Activated CD8-positive, alpha-beta memory T cell treated with anti-CD3 and anti-CD28 coated beads, Interleukin-2, amount 50 U/mL, for 4 hours (primary cell): ENCODE measurements around the gene IL31.
"Not testable (repeated sequence)": the region's sequence is repeated elsewhere in the genome, so short reads cannot be mapped to it uniquely, and the experiment has no call there.

ENCODE experiments used
- DNase-seq: peaks from one replicate; pipeline ENCODE4 v3.0.0-alpha.2; 2020

IL31 gene

GRCh38 chr12:122174155-122174845 is at the start of gene IL31:
IL31 (minus strand) TSS chr12:122174221; CDS start chr12:122174172, 49 bp downstream.
- no peak for DNase-seq

- no peak for DNase-seq
Observed at GRCh38 chr12:122216445-122216844, 42.4 kb upstream of the IL31 start.

GRCh38 chr12:122215771-122216170 is 41.8 kb upstream of the IL31 start:
- DNase-seq: no peak

- no peak for DNase-seq
Observed at GRCh38 chr12:122208073-122208820, 34.2 kb upstream of the IL31 start.

GRCh38 chr12:122207391-122207790 is 33.4 kb upstream of the IL31 start:
- DNase-seq: no peak

GRCh38 chr12:122206976-122207375 is 33.0 kb upstream of the IL31 start:
- DNase-seq: no peak

- DNase-seq: no peak
Observed at GRCh38 chr12:122206111-122206881, 32.3 kb upstream of the IL31 start.

GRCh38 chr12:122205053-122205925 is 31.3 kb upstream of the IL31 start:
- no peak for DNase-seq

- DNase-seq: peak; percentile 43
Observed at GRCh38 chr12:122204167-122205052, 30.4 kb upstream of the IL31 start.

- DNase-seq: peak; percentile 72
Observed at GRCh38 chr12:122203301-122204166, 29.5 kb upstream of the IL31 start, which contains the start of gene B3GNT4. B3GNT4 (plus strand) TSS chr12:122203709; CDS start chr12:122204619, 910 bp downstream.

GRCh38 chr12:122202811-122203210 is 28.8 kb upstream of the IL31 start:
- not testable (repeated sequence) for DNase-seq

GRCh38 chr12:122202017-122202416 is 28.0 kb upstream of the IL31 start:
- DNase-seq: no peak

GRCh38 chr12:122201381-122201780 is 27.4 kb upstream of the IL31 start:
- no peak for DNase-seq

GRCh38 chr12:122200541-122201175 is 26.6 kb upstream of the IL31 start:
- no peak for DNase-seq

- no peak for DNase-seq
Observed at GRCh38 chr12:122199484-122200355, 25.7 kb upstream of the IL31 start.

- no peak for DNase-seq
Observed at GRCh38 chr12:122197612-122197966, 23.6 kb upstream of the IL31 start.

GRCh38 chr12:122195405-122195804 is 21.4 kb upstream of the IL31 start:
- no peak for DNase-seq

- DNase-seq: no peak
Observed at GRCh38 chr12:122194804-122195203, 20.8 kb upstream of the IL31 start.

GRCh38 chr12:122192441-122192840 is 18.4 kb upstream of the IL31 start:
- DNase-seq: no peak
